Psoas muscle (tissue), 8 donors: ENCODE measurements around the gene KCNQ5. TPM values are rescaled to one million over a fixed set of nuclear protein-coding genes. Genes with fewer than 3 reads are reported as not detected.

ENCODE experiments used
- ATAC-seq, 4 donors: fragments of 200-7000 bp; cut with Tn5 transposase; one replicate each; pipeline ENCODE4 v1.9.1; 2020; ENCODE audit warnings: moderate library complexity in 3 of 4, mild to moderate bottlenecking in 2 of 4
- DNase-seq, 2 donors: peaks; one replicate each; pipeline ENCODE4 v3.0.0-alpha.2; 2020
- H3K27ac ChIP-seq: fragments of 200-600 bp; one replicate; pipeline ENCODE4 v1.8.0; 2022
- H3K27me3 ChIP-seq, 3 donors: fragments of 200-600 bp in 1 of 3; one replicate each; pipeline versions ENCODE4 v1.6.1 to v1.8.0; 2013 to 2022; ENCODE audit warnings: low read length in 2 of 3, mild to moderate bottlenecking in 2 of 3, moderate library complexity in 1 of 3; ENCODE audit not compliant: insufficient read depth in 3 of 3
- H3K36me3 ChIP-seq, 2 donors: fragments of 200-600 bp in 1 of 2; one replicate each; pipeline versions ENCODE4 v1.6.1 to v1.8.0; 2013 to 2022; ENCODE audit warnings: low read depth in 1 of 2, mild to moderate bottlenecking in 1 of 2, moderate library complexity in 1 of 2; ENCODE audit not compliant: insufficient read depth in 1 of 2
- H3K4me1 ChIP-seq: fragments of 200-600 bp; one replicate; pipeline ENCODE4 v1.8.0; 2022
- H3K4me3 ChIP-seq: fragments of 200-600 bp; one replicate; pipeline ENCODE4 v1.8.0; 2022; ENCODE audit warnings: mild to moderate bottlenecking
- H3K9me3 ChIP-seq: fragments of 200-600 bp; one replicate; pipeline ENCODE4 v1.8.0; 2022
- CTCF ChIP-seq: fragments of 200-600 bp; IDR thresholded peaks from one replicate; pipeline ENCODE4 v1.8.0; 2022; ENCODE audit warnings: antibody characterized with exemption
- WGBS, 3 donors: extraction: QIAGEN DNeasy Blood & Tissue Kit; methylation state at CpG; one replicate each; pipeline versions ENCODE4 v1.1.6 to v1.1.7; 2013; 5-methylcytosine and 5-hydroxymethylcytosine counted together
- intact Hi-C, 2 donors: fragments of 100-400 bp; cut with DNase I; formaldehyde crosslinking; loops; one replicate each; pipeline versions ENCODE4 v1.11.0 to v1.14.2; 2022
- polyA plus RNA-seq, 3 donors: library from polyadenylated mRNA; stranded (reverse); fragments of 200-250 nt; gene quantifications; one replicate each; pipeline ENCODE4 v1.2.3, GENCODE V29; 2013
- total RNA-seq, 4 donors: library from RNA; stranded (reverse); fragmentation: NEBNext Ultra II Directional in 2 of 4; extraction: Animal tissue kit (Norgen Biotek cat#: 25700) in 2 of 4; gene quantifications; one replicate each; pipeline versions ENCODE4 v1.2.1 to v1.2.4, GENCODE V29; 2021 to 2023
- donor health status: healthy with polysubstance abuse.
- donor health status: DM: no; HTN: no; CAD: no; lungs with moderate emphysema.
- donor health status: Bipolar disorder and iron deficiency.
- donor health status: healthy.
- donor health status: DM: yes; HTN: yes; CAD: no.
- donor health status: DM: no; HTN: no; CAD: no.
- donor health status: DM: no; HTN: no; CAD: no.
- donor health status: DM: yes; HTN: yes; CAD: no.

KCNQ5 gene
- total and polyA plus RNA-seq, 7 donors, result 4.4 to 90.7 (median 25.7) TPM

- ATAC-seq, result peak in 3 of 4 donors; percentile 37 to 64 (median 61)
- WGBS, 3 donors, result 47 to 56% (median 48%) methylated on average over 4 of the region's 4 CpGs
- H3K4me3 ChIP-seq, result no peak overlapping the region
Observed at GRCh38 chr6:73200735-73201134, 578.9 kb downstream of the KCNQ5 start.

GRCh38 chr6:73203098-73203497, 581.2 kb downstream of the KCNQ5 start:
- no peak overlapping the region for H3K27ac ChIP-seq
- intact Hi-C loops, result no loop called here
- no peaks in the 10 kb centered on the region for H3K27me3 ChIP-seq
- no peak for DNase-seq
- ATAC-seq, result no peak
- H3K36me3 ChIP-seq, result no peaks in the 10 kb centered on the region
- no peak overlapping the region for H3K4me3 ChIP-seq
- 93 to 100% (median 95%) methylated on average over 1 of the region's 1 CpG for WGBS, 3 donors
- TF ChIP-seq CTCF, result no peak
- H3K9me3 ChIP-seq, result no peaks in the 10 kb centered on the region
- peaks cover 10% of the 10 kb centered on the region for H3K4me1 ChIP-seq

More at GRCh38 chr6:73200735-73201134, 578.9 kb downstream of the KCNQ5 start:
- Histone ChIP-seq H3K27ac (no peak overlapping the region), H3K36me3 (peaks cover 0 to 5% of the 10 kb centered on the region in 2 donors), H3K9me3 (no peaks in the 10 kb centered on the region), H3K4me1 (peaks cover 10% of the 10 kb centered on the region), H3K27me3 (no peaks in the 10 kb centered on the region)
- DNase-seq, result no peak
- intact Hi-C loops, result no loop called here
- no peak for TF ChIP-seq CTCF

GRCh38 chr6:73204252-73204651, 582.4 kb downstream of the KCNQ5 start:
- Histone ChIP-seq H3K27me3 (no peaks in the 10 kb centered on the region), H3K4me1 (peaks cover 10% of the 10 kb centered on the region), H3K9me3 (no peaks in the 10 kb centered on the region), H3K27ac (no peak overlapping the region), H3K4me3 (no peak overlapping the region), H3K36me3 (no peaks in the 10 kb centered on the region)
- TF ChIP-seq CTCF, result no peak
- ATAC-seq, result no peak
- DNase-seq, result no peak
- 69 to 81% (median 74%) methylated on average over 4 of the region's 4 CpGs for WGBS, 3 donors
- intact Hi-C loops, result no loop called here

GRCh38 chr6:73207221-73207837, 585.5 kb downstream of the KCNQ5 start:
- 82 to 90% (median 85%) methylated on average over 3 of the region's 3 CpGs for WGBS, 3 donors
- DNase-seq, result no peak
- intact Hi-C loops, result no loop called here

More at GRCh38 chr6:73207221-73207837, 585.5 kb downstream of the KCNQ5 start:
- Histone ChIP-seq H3K9me3 (no peaks in the 10 kb centered on the region), H3K27ac (no peak overlapping the region), H3K4me1 (no peaks in the 10 kb centered on the region), H3K27me3 (no peaks in the 10 kb centered on the region), H3K36me3 (no peaks in the 10 kb centered on the region), H3K4me3 (no peak overlapping the region)
- no peak for TF ChIP-seq CTCF
- ATAC-seq, result no peak
